Activated naive CD8-positive, alpha-beta T cell (primary cell): ENCODE data around the gene FCGR3B.
"Not testable (repeated sequence)": the region's sequence is repeated elsewhere in the genome, so short reads cannot be mapped to it uniquely, and the experiment has no call there.

Experiments
- H3K27ac Mint-ChIP-seq: one replicate; pipeline ENCODE4 v1.8.0; 2021; ENCODE audit warnings: mixed read lengths
- H3K27me3 Mint-ChIP-seq: one replicate; pipeline ENCODE4 v1.8.0; 2021; ENCODE audit warnings: mixed read lengths
- H3K36me3 Mint-ChIP-seq: one replicate; pipeline ENCODE4 v1.8.0; 2021; ENCODE audit warnings: mixed read lengths
- H3K4me1 Mint-ChIP-seq: one replicate; pipeline ENCODE4 v1.8.0; 2021; ENCODE audit warnings: low read depth, mixed read lengths
- H3K4me3 Mint-ChIP-seq: one replicate; pipeline ENCODE4 v1.8.0; 2021; ENCODE audit warnings: mild to moderate bottlenecking, mixed read lengths
- H3K9me3 Mint-ChIP-seq: one replicate; pipeline ENCODE4 v1.8.0; 2021; ENCODE audit warnings: low read depth, mixed read lengths

Gene FCGR3B

GRCh38 chr1:161621181-161622000 lies 9.6 kb downstream of the FCGR3B start:
- Mint-ChIP-seq H3K27ac (peak overlapping the region; percentile 84), H3K4me1 (peaks cover 34% of the 10 kb centered on the region), H3K4me3 (peak overlapping the region; percentile 90)
- H3K27me3 Mint-ChIP-seq, H3K9me3 Mint-ChIP-seq, H3K36me3 Mint-ChIP-seq: not testable (repeated sequence)

- not testable (repeated sequence) for H3K36me3 Mint-ChIP-seq, H3K27me3 Mint-ChIP-seq, H3K27ac Mint-ChIP-seq, H3K9me3 Mint-ChIP-seq
- Mint-ChIP-seq H3K4me3 (peak overlapping the region; percentile 63), H3K4me1 (peaks cover 34% of the 10 kb centered on the region)
Observed at GRCh38 chr1:161620399-161620798, 10.6 kb downstream of the FCGR3B start.

- peaks cover 22% of the 10 kb centered on the region for H3K4me1 Mint-ChIP-seq
- H3K27ac Mint-ChIP-seq, H3K9me3 Mint-ChIP-seq, H3K27me3 Mint-ChIP-seq, H3K4me3 Mint-ChIP-seq, H3K36me3 Mint-ChIP-seq: not testable (repeated sequence)
Observed at GRCh38 chr1:161618517-161618916, 12.5 kb downstream of the FCGR3B start.

- H3K36me3 Mint-ChIP-seq, H3K9me3 Mint-ChIP-seq, H3K4me3 Mint-ChIP-seq, H3K27me3 Mint-ChIP-seq, H3K27ac Mint-ChIP-seq: not testable (repeated sequence)
- H3K4me1 Mint-ChIP-seq, result peaks cover 23% of the 10 kb centered on the region
Observed at GRCh38 chr1:161616417-161616816, 14.6 kb downstream of the FCGR3B start.

- not testable (repeated sequence) for H3K27me3 Mint-ChIP-seq, H3K9me3 Mint-ChIP-seq, H3K36me3 Mint-ChIP-seq
- Mint-ChIP-seq H3K4me1 (peaks cover 23% of the 10 kb centered on the region), H3K27ac (peak overlapping the region; percentile 91), H3K4me3 (peak overlapping the region; percentile 92)
Observed at GRCh38 chr1:161613142-161613514, 17.8 kb downstream of the FCGR3B start.

- not testable (repeated sequence) for H3K9me3 Mint-ChIP-seq, H3K36me3 Mint-ChIP-seq, H3K27me3 Mint-ChIP-seq
- Mint-ChIP-seq H3K4me1 (peaks cover 23% of the 10 kb centered on the region), H3K27ac (peak overlapping the region; percentile 91), H3K4me3 (peak overlapping the region; percentile 92)
Observed at GRCh38 chr1:161612322-161613141, 18.4 kb downstream of the FCGR3B start.

- H3K4me1 Mint-ChIP-seq, result peaks cover 23% of the 10 kb centered on the region
- H3K27me3 Mint-ChIP-seq, result not testable (repeated sequence)
Observed at GRCh38 chr1:161611866-161612321, 19.1 kb downstream of the FCGR3B start.

GRCh38 chr1:161610198-161610597 lies 20.8 kb downstream of the FCGR3B start:
- H3K27me3 Mint-ChIP-seq, H3K27ac Mint-ChIP-seq, H3K36me3 Mint-ChIP-seq, H3K9me3 Mint-ChIP-seq: not testable (repeated sequence)
- Mint-ChIP-seq H3K4me1 (peaks cover 23% of the 10 kb centered on the region), H3K4me3 (peak overlapping the region; percentile 35)

More at GRCh38 chr1:161611866-161612321, 19.1 kb downstream of the FCGR3B start:
- H3K9me3 Mint-ChIP-seq, H3K36me3 Mint-ChIP-seq: not testable (repeated sequence)
- Mint-ChIP-seq H3K27ac (peak overlapping the region; percentile 91), H3K4me3 (peak overlapping the region; percentile 92)

- H3K36me3 Mint-ChIP-seq, H3K9me3 Mint-ChIP-seq, H3K4me1 Mint-ChIP-seq, H3K4me3 Mint-ChIP-seq, H3K27ac Mint-ChIP-seq: not testable (repeated sequence)
- peaks cover 11% of the 10 kb centered on the region for H3K27me3 Mint-ChIP-seq
Observed at GRCh38 chr1:161606541-161607336, 24.2 kb downstream of the FCGR3B start.

- H3K4me1 Mint-ChIP-seq, H3K27ac Mint-ChIP-seq, H3K36me3 Mint-ChIP-seq, H3K4me3 Mint-ChIP-seq, H3K9me3 Mint-ChIP-seq: not testable (repeated sequence)
- H3K27me3 Mint-ChIP-seq, result peaks cover 11% of the 10 kb centered on the region
Observed at GRCh38 chr1:161605762-161606540, 25.0 kb downstream of the FCGR3B start.

GRCh38 chr1:161605024-161605423 lies 26.0 kb downstream of the FCGR3B start:
- H3K9me3 Mint-ChIP-seq, H3K27me3 Mint-ChIP-seq, H3K4me1 Mint-ChIP-seq, H3K27ac Mint-ChIP-seq, H3K4me3 Mint-ChIP-seq, H3K36me3 Mint-ChIP-seq: not testable (repeated sequence)

GRCh38 chr1:161597077-161597476 lies 33.9 kb downstream of the FCGR3B start:
- H3K4me1 Mint-ChIP-seq, H3K27me3 Mint-ChIP-seq, H3K27ac Mint-ChIP-seq, H3K36me3 Mint-ChIP-seq, H3K4me3 Mint-ChIP-seq, H3K9me3 Mint-ChIP-seq: not testable (repeated sequence)

- H3K27ac Mint-ChIP-seq, H3K27me3 Mint-ChIP-seq, H3K9me3 Mint-ChIP-seq, H3K36me3 Mint-ChIP-seq, H3K4me1 Mint-ChIP-seq, H3K4me3 Mint-ChIP-seq: not testable (repeated sequence)
Observed at GRCh38 chr1:161595583-161595982, 35.4 kb downstream of the FCGR3B start.

- not testable (repeated sequence) for H3K9me3 Mint-ChIP-seq, H3K4me1 Mint-ChIP-seq, H3K27me3 Mint-ChIP-seq, H3K36me3 Mint-ChIP-seq, H3K4me3 Mint-ChIP-seq, H3K27ac Mint-ChIP-seq
Observed at GRCh38 chr1:161595173-161595572, 35.8 kb downstream of the FCGR3B start.
